ENCODE results near the gene NHLH2.

DNA sequence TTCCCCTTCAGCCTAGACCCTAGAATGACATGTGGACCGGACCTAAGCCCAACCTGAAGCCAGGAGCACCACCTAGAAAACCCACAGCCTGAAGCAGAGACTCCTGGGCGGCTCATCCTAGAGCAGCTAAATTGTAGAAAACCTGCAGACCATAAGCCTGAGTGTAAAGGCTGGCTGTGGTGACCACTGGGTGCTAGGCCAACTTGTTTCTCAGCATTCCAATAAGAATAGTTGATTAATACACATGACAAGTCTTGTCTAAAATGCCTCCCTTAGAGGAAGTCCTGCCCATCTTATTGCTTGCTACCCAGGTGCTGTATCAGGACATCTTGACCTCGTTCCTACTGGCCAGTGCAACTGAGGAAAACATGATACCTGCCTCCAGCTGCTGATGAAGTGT is 49.1 kb downstream of the NHLH2 start:
- TF ChIP-seq, protein P1, sequence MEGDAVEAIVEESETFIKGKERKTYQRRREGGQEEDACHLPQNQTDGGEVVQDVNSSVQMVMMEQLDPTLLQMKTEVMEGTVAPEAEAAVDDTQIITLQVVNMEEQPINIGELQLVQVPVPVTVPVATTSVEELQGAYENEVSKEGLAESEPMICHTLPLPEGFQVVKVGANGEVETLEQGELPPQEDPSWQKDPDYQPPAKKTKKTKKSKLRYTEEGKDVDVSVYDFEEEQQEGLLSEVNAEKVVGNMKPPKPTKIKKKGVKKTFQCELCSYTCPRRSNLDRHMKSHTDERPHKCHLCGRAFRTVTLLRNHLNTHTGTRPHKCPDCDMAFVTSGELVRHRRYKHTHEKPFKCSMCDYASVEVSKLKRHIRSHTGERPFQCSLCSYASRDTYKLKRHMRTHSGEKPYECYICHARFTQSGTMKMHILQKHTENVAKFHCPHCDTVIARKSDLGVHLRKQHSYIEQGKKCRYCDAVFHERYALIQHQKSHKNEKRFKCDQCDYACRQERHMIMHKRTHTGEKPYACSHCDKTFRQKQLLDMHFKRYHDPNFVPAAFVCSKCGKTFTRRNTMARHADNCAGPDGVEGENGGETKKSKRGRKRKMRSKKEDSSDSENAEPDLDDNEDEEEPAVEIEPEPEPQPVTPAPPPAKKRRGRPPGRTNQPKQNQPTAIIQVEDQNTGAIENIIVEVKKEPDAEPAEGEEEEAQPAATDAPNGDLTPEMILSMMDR (IDR thresholded peaks at IDR 0.05), result no peak
- no peak for TF ChIP-seq POLR2A (IDR thresholded peaks at IDR 0.05)

Data from lower leg skin (tissue), 3 donors.